HG03064 (cell line): ENCODE results near the gene ARHGAP1.
"Not testable (repeated sequence)": the region's sequence is repeated elsewhere in the genome, so short reads cannot be mapped to it uniquely, and the experiment has no call there.

Source experiments
- ATAC-seq: cut with Tn5 transposase; IDR thresholded peaks from one replicate; pipeline ENCODE4 v1.9.1; 2021; ENCODE audit warnings: low read depth; ENCODE audit not compliant: unreplicated experiment

ARHGAP1 gene

DNA sequence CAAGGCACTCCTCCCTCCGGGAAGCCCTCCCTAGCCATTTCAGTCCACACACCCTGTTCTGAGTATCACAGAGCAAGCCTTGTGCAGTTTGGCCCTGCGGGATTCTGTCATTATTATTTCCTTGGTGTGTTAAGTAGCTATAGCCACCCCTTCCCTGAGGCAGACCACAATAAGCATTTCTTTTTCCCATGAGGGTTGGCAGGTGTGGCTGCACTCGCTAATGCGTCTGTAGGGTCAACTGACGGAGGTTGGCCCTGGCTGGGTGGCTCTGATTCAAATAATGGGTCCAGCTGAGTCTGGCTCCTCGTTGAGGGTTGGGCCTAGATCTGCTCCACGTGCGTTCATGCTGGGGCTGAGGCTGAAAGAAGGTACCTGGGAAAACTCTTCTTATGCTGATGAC lies 23.7 kb upstream of the ARHGAP1 start:
- ATAC-seq, result no peak

DNA sequence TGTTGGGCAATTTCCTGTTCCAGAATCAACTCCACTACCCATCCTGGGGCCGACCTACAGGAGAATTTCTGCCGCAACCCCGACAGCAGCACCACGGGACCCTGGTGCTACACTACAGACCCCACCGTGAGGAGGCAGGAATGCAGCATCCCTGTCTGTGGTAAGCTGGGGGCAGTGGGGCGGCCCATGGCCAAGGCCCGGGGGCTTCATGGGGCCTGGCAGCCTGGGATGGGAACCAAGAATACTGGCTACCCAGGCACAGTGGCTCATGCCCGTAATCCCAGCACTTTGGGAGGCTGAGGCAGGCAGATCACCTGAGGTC lies 22.9 kb upstream of the ARHGAP1 start:
- no peak for ATAC-seq

GRCh38 chr11:46722566-46723358 lies 22.3 kb upstream of the ARHGAP1 start:
- no peak for ATAC-seq

DNA sequence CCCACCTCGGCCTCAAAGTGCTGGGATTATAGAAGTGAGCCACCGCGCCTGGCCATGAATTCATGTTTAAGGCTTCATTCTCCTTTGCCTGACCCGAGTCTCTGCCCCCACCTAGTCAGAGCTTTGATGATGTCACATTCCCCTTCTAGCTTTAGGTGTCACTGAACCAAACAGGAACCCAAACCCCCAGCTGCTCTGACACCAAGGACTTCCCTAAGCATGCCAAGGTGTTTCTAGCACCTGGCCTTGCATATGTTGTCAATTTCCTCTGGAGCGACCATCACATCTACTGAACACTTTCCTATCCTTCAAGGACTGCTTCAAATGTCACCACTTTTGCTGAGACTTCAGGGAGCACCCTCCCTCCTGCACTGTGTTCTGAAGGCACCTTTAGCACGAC lies 20.9 kb upstream of the ARHGAP1 start:
- ATAC-seq, result no peak

GRCh38 chr11:46719543-46720218 lies 19.3 kb upstream of the ARHGAP1 start:
- no peak for ATAC-seq

GRCh38 chr11:46719048-46719542 lies 18.7 kb upstream of the ARHGAP1 start, which contains the start of gene F2:
Gene F2 (plus strand): TSS chr11:46719213. CDS start chr11:46719236, 23 bp downstream.
- no peak for ATAC-seq

- ATAC-seq, result no peak
These were observed 18.0 kb upstream of the ARHGAP1 start for GRCh38 chr11:46718155-46719019.

DNA sequence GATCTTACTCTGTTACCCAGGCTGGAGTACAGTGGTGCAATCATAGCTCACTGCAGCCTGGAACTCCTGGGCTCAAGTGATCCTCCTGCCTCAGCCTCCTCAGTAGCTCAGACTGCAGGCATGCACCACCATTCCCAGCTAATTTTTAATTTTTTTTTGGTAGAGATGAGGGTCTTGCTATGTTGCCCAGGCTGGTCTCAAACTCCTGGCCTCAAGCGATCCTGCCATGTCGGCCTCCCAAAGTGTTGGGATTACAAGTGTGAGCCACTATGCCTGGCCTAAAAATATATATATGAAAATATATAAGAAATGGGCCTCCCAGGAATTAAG lies 17.4 kb upstream of the ARHGAP1 start:
- not testable (repeated sequence) for ATAC-seq

GRCh38 chr11:46712874-46713576 lies 12.6 kb upstream of the ARHGAP1 start:
- no peak for ATAC-seq

GRCh38 chr11:46711303-46711702 lies 10.9 kb upstream of the ARHGAP1 start:
- no peak for ATAC-seq

GRCh38 chr11:46710821-46711269 lies 10.4 kb upstream of the ARHGAP1 start:
- no peak for ATAC-seq

DNA sequence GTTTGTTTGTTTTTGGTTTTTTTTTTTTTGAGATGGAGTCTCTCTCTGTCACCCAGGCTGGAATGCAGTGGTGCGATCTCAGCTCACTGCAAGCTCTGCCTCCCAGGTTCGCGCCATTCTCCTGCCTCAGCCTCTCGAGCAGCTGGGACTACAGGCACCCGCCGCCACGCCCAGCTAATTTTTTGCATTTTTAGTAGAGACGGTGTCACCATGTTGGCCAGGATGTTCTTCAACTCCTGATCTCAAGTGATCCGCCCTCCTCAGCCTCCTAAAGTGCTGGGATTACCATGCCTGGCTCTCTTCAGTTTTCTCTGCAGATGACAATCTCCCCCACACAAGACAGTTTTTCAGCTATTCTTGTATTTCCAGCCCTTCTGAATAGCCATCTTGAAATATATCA lies 8.9 kb upstream of the ARHGAP1 start:
- not testable (repeated sequence) for ATAC-seq

DNA sequence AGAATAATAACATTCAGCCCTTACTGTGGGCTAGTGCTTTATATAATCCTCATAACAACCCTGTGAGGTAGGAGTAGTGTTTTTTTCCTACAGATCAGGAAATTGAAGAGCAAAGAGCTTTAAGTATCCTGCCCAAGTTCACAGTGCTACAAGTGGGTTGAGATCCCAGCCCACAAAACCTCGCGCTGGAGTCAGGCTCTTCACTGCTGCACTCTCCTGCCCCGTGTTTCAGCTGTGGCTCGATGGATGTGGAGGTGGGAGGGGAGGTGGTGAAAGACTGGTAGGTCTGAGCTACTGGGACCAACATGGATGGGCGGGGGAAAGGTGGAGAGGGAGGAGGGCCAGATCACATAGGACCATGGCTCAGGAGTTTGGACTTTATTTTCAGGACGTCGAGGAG lies 6.5 kb upstream of the ARHGAP1 start:
- no peak for ATAC-seq

GRCh38 chr11:46705070-46705688 lies 4.8 kb upstream of the ARHGAP1 start:
- no peak for ATAC-seq

- no peak for ATAC-seq
These were observed 747 bp upstream of the ARHGAP1 start for GRCh38 chr11:46701078-46701654.

DNA sequence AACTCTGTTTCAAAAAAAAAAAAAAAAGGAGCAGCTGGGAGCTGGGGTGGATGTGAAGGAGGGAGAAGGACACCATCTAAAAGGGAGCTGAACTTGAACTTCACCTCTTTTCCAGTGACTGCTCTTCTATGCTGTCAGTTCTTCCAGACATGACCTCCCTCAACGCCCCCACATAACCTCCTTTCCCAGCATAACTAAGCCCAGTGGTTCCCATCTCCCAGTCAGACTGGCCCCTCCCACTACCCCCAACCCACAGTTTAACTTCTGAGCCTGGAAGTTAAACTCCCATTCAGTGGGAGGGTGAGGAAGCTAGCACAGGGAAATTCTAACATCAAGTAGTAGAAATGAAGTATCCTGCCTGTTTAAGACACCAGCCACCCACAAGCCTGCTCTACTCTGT lies 1.8 kb downstream of the ARHGAP1 start:
- ATAC-seq, result no peak

GRCh38 chr11:46697723-46698122 lies 2.7 kb downstream of the ARHGAP1 start:
- ATAC-seq, result no peak

GRCh38 chr11:46697303-46697702 lies 3.1 kb downstream of the ARHGAP1 start:
- no peak for ATAC-seq

GRCh38 chr11:46696212-46696558 lies 4.2 kb downstream of the ARHGAP1 start:
- no peak for ATAC-seq
